ENCODE results near the gene ACTN1.

The ACTN1 gene

GRCh38 chr14:68970736-68971135, 8.4 kb downstream of the ACTN1 start:
- Histone ChIP-seq H3K36me3 (ENCODE audit: control insufficient read depth in 1 of 2, insufficient read depth in 2 of 2, low read length in 2 of 2) (peaks cover 3 to 7% of the 10 kb centered on the region in 2 donors), H3K27me3 (ENCODE audit: control insufficient read depth in 1 of 2, insufficient read depth in 2 of 2, low read length in 2 of 2) (no peaks in the 10 kb centered on the region), H3K9ac (ENCODE audit: low read depth in 1 of 2, low read length in 2 of 2) (no peak overlapping the region), H3K4me1 (ENCODE audit: control insufficient read depth in 1 of 2, insufficient read depth in 2 of 2, low read length in 2 of 2) (peaks cover 42 to 54% of the 10 kb centered on the region in 2 donors), H3K27ac (ENCODE audit: low read depth, low read length) (no peak overlapping the region), H3K9me3 (ENCODE audit: control insufficient read depth in 1 of 2, low read length in 2 of 2) (no peaks in the 10 kb centered on the region), H3K4me3 (ENCODE audit: low read depth in 1 of 2, low read length in 2 of 2) (no peak overlapping the region)

GRCh38 chr14:68970038-68970612, 9.0 kb downstream of the ACTN1 start:
- Histone ChIP-seq H3K4me3 (ENCODE audit: low read depth in 1 of 2, low read length in 2 of 2) (no peak overlapping the region), H3K27me3 (ENCODE audit: control insufficient read depth in 1 of 2, insufficient read depth in 2 of 2, low read length in 2 of 2) (no peaks in the 10 kb centered on the region), H3K4me1 (ENCODE audit: control insufficient read depth in 1 of 2, insufficient read depth in 2 of 2, low read length in 2 of 2) (peaks cover 43 to 56% of the 10 kb centered on the region in 2 donors), H3K9me3 (ENCODE audit: control insufficient read depth in 1 of 2, low read length in 2 of 2) (no peaks in the 10 kb centered on the region), H3K36me3 (ENCODE audit: control insufficient read depth in 1 of 2, insufficient read depth in 2 of 2, low read length in 2 of 2) (peaks cover 3 to 7% of the 10 kb centered on the region in 2 donors), H3K9ac (ENCODE audit: low read depth in 1 of 2, low read length in 2 of 2) (peak overlapping the region in 1 of 2 donors; percentile 15), H3K27ac (ENCODE audit: low read depth, low read length) (no peak overlapping the region)

GRCh38 chr14:68969278-68970033, 9.6 kb downstream of the ACTN1 start:
- Histone ChIP-seq H3K27me3 (ENCODE audit: control insufficient read depth in 1 of 2, insufficient read depth in 2 of 2, low read length in 2 of 2) (no peaks in the 10 kb centered on the region), H3K4me1 (ENCODE audit: control insufficient read depth in 1 of 2, insufficient read depth in 2 of 2, low read length in 2 of 2) (peaks cover 50 to 63% of the 10 kb centered on the region in 2 donors), H3K36me3 (ENCODE audit: control insufficient read depth in 1 of 2, insufficient read depth in 2 of 2, low read length in 2 of 2) (peaks cover 3 to 7% of the 10 kb centered on the region in 2 donors), H3K27ac (ENCODE audit: low read depth, low read length) (no peak overlapping the region), H3K4me3 (ENCODE audit: low read depth in 1 of 2, low read length in 2 of 2) (no peak overlapping the region), H3K9ac (ENCODE audit: low read depth in 1 of 2, low read length in 2 of 2) (peak overlapping the region in 1 of 2 donors; percentile 15), H3K9me3 (ENCODE audit: control insufficient read depth in 1 of 2, low read length in 2 of 2) (no peaks in the 10 kb centered on the region)

- Histone ChIP-seq H3K4me3 (ENCODE audit: low read depth in 1 of 2, low read length in 2 of 2) (no peak overlapping the region), H3K4me1 (ENCODE audit: control insufficient read depth in 1 of 2, insufficient read depth in 2 of 2, low read length in 2 of 2) (peaks cover 57 to 70% of the 10 kb centered on the region in 2 donors), H3K9me3 (ENCODE audit: control insufficient read depth in 1 of 2, low read length in 2 of 2) (no peaks in the 10 kb centered on the region), H3K36me3 (ENCODE audit: control insufficient read depth in 1 of 2, insufficient read depth in 2 of 2, low read length in 2 of 2) (peaks cover 0 to 3% of the 10 kb centered on the region in 2 donors), H3K27me3 (ENCODE audit: control insufficient read depth in 1 of 2, insufficient read depth in 2 of 2, low read length in 2 of 2) (no peaks in the 10 kb centered on the region), H3K9ac (ENCODE audit: low read depth in 1 of 2, low read length in 2 of 2) (no peak overlapping the region), H3K27ac (ENCODE audit: low read depth, low read length) (peak overlapping the region; percentile 7)
These were observed 10.4 kb downstream of the ACTN1 start for GRCh38 chr14:68968721-68969120.

GRCh38 chr14:68968051-68968450, 11.1 kb downstream of the ACTN1 start:
- no peak overlapping the region for H3K4me3 ChIP-seq (ENCODE audit: low read depth in 1 of 2, low read length in 2 of 2)
- H3K27ac ChIP-seq (ENCODE audit: low read depth, low read length) = no peak overlapping the region
- H3K9me3 ChIP-seq (ENCODE audit: control insufficient read depth in 1 of 2, low read length in 2 of 2) = no peaks in the 10 kb centered on the region
- H3K9ac ChIP-seq (ENCODE audit: low read depth in 1 of 2, low read length in 2 of 2) = no peak overlapping the region
- H3K36me3 ChIP-seq (ENCODE audit: control insufficient read depth in 1 of 2, insufficient read depth in 2 of 2, low read length in 2 of 2) = no peaks in the 10 kb centered on the region
- H3K27me3 ChIP-seq (ENCODE audit: control insufficient read depth in 1 of 2, insufficient read depth in 2 of 2, low read length in 2 of 2) = no peaks in the 10 kb centered on the region
- H3K4me1 ChIP-seq (ENCODE audit: control insufficient read depth in 1 of 2, insufficient read depth in 2 of 2, low read length in 2 of 2) = peaks cover 59 to 77% of the 10 kb centered on the region in 2 donors

- H3K9me3 ChIP-seq (ENCODE audit: control insufficient read depth in 1 of 2, low read length in 2 of 2) = no peaks in the 10 kb centered on the region
- no peaks in the 10 kb centered on the region for H3K27me3 ChIP-seq (ENCODE audit: control insufficient read depth in 1 of 2, insufficient read depth in 2 of 2, low read length in 2 of 2)
- no peak overlapping the region for H3K27ac ChIP-seq (ENCODE audit: low read depth, low read length)
- H3K9ac ChIP-seq (ENCODE audit: low read depth in 1 of 2, low read length in 2 of 2) = no peak overlapping the region
- no peak overlapping the region for H3K4me3 ChIP-seq (ENCODE audit: low read depth in 1 of 2, low read length in 2 of 2)
- no peaks in the 10 kb centered on the region for H3K36me3 ChIP-seq (ENCODE audit: control insufficient read depth in 1 of 2, insufficient read depth in 2 of 2, low read length in 2 of 2)
- peaks cover 59 to 77% of the 10 kb centered on the region in 2 donors for H3K4me1 ChIP-seq (ENCODE audit: control insufficient read depth in 1 of 2, insufficient read depth in 2 of 2, low read length in 2 of 2)
These were observed 11.6 kb downstream of the ACTN1 start for GRCh38 chr14:68967459-68967940.

- H3K9ac ChIP-seq (ENCODE audit: low read depth in 1 of 2, low read length in 2 of 2) = no peak overlapping the region
- H3K9me3 ChIP-seq (ENCODE audit: control insufficient read depth in 1 of 2, low read length in 2 of 2) = no peaks in the 10 kb centered on the region
- no peaks in the 10 kb centered on the region for H3K27me3 ChIP-seq (ENCODE audit: control insufficient read depth in 1 of 2, insufficient read depth in 2 of 2, low read length in 2 of 2)
- H3K4me3 ChIP-seq (ENCODE audit: low read depth in 1 of 2, low read length in 2 of 2) = no peak overlapping the region
- H3K36me3 ChIP-seq (ENCODE audit: control insufficient read depth in 1 of 2, insufficient read depth in 2 of 2, low read length in 2 of 2) = no peaks in the 10 kb centered on the region
- no peak overlapping the region for H3K27ac ChIP-seq (ENCODE audit: low read depth, low read length)
- peaks cover 59 to 77% of the 10 kb centered on the region in 2 donors for H3K4me1 ChIP-seq (ENCODE audit: control insufficient read depth in 1 of 2, insufficient read depth in 2 of 2, low read length in 2 of 2)
These were observed 12.2 kb downstream of the ACTN1 start for GRCh38 chr14:68966872-68967301.

GRCh38 chr14:68965261-68965761, 13.8 kb downstream of the ACTN1 start:
- H3K27me3 ChIP-seq (ENCODE audit: control insufficient read depth in 1 of 2, insufficient read depth in 2 of 2, low read length in 2 of 2) = no peaks in the 10 kb centered on the region
- H3K9me3 ChIP-seq (ENCODE audit: control insufficient read depth in 1 of 2, low read length in 2 of 2) = no peaks in the 10 kb centered on the region
- peaks cover 51 to 69% of the 10 kb centered on the region in 2 donors for H3K4me1 ChIP-seq (ENCODE audit: control insufficient read depth in 1 of 2, insufficient read depth in 2 of 2, low read length in 2 of 2)
- H3K36me3 ChIP-seq (ENCODE audit: control insufficient read depth in 1 of 2, insufficient read depth in 2 of 2, low read length in 2 of 2) = no peaks in the 10 kb centered on the region
- H3K27ac ChIP-seq (ENCODE audit: low read depth, low read length) = no peak overlapping the region
- no peak overlapping the region for H3K9ac ChIP-seq (ENCODE audit: low read depth in 1 of 2, low read length in 2 of 2)
- no peak overlapping the region for H3K4me3 ChIP-seq (ENCODE audit: low read depth in 1 of 2, low read length in 2 of 2)

GRCh38 chr14:68964300-68965093, 14.6 kb downstream of the ACTN1 start:
- no peaks in the 10 kb centered on the region for H3K36me3 ChIP-seq (ENCODE audit: control insufficient read depth in 1 of 2, insufficient read depth in 2 of 2, low read length in 2 of 2)
- no peak overlapping the region for H3K9ac ChIP-seq (ENCODE audit: low read depth in 1 of 2, low read length in 2 of 2)
- H3K27ac ChIP-seq (ENCODE audit: low read depth, low read length) = no peak overlapping the region
- H3K9me3 ChIP-seq (ENCODE audit: control insufficient read depth in 1 of 2, low read length in 2 of 2) = no peaks in the 10 kb centered on the region
- H3K4me1 ChIP-seq (ENCODE audit: control insufficient read depth in 1 of 2, insufficient read depth in 2 of 2, low read length in 2 of 2) = peaks cover 49 to 61% of the 10 kb centered on the region in 2 donors
- H3K27me3 ChIP-seq (ENCODE audit: control insufficient read depth in 1 of 2, insufficient read depth in 2 of 2, low read length in 2 of 2) = no peaks in the 10 kb centered on the region
- no peak overlapping the region for H3K4me3 ChIP-seq (ENCODE audit: low read depth in 1 of 2, low read length in 2 of 2)
